Thyroid gland (tissue), 4 donors: ENCODE measurements around the gene GDF11. TPM values are rescaled to one million over a fixed set of nuclear protein-coding genes. Genes with fewer than 3 reads are reported as not detected.

ENCODE experiments used
- DNase-seq, 2 donors: peaks; one replicate each; pipeline ENCODE4 v3.0.0-alpha.2; 2019
- H3K27ac ChIP-seq, 3 donors: fragments of 200-600 bp; sonication (generic); 1 replicate in 2 of 3; 2 replicates in 1 of 3; pipeline ENCODE4 v1.5.1; 2016 to 2019; ENCODE audit warnings: mild to moderate bottlenecking in 1 of 3, moderate library complexity in 1 of 3
- H3K27me3 ChIP-seq: fragments of 200-600 bp; sonication (generic); one replicate; pipeline ENCODE4 v1.5.1; 2019
- H3K36me3 ChIP-seq, 2 donors: fragments of 200-600 bp; sonication (generic); one replicate each; pipeline ENCODE4 v1.5.1; 2016 to 2019
- H3K4me1 ChIP-seq, 2 donors: fragments of 200-600 bp; sonication (generic); one replicate each; pipeline ENCODE4 v1.5.1; 2017 to 2019
- H3K4me3 ChIP-seq, 3 donors: fragments of 200-600 bp; sonication (generic); replicated peaks in 1 of 3; 1 replicate in 2 of 3; 2 replicates in 1 of 3; pipeline ENCODE4 v1.5.1; 2016; ENCODE audit warnings: mild to moderate bottlenecking in 1 of 3
- H3K9me3 ChIP-seq: fragments of 200-600 bp; sonication (generic); one replicate; pipeline ENCODE4 v1.5.1; 2017
- CTCF ChIP-seq, 6 experiments: fragments of 200-600 bp in 3 of 6; fragments of 450-650 bp in 3 of 6; sonication (generic) in 3 of 6; IDR thresholded peaks; one replicate each; pipeline ENCODE4 v1.5.1; 2016 to 2019; ENCODE audit warnings: antibody characterized with exemption in 6 of 6, mild to moderate bottlenecking in 2 of 6, inconsistent platforms in 1 of 6, moderate library complexity in 1 of 6
- POLR2A ChIP-seq, 2 donors: fragments of 450-650 bp; IDR thresholded peaks; one replicate each; pipeline ENCODE4 v1.6.1; 2017; ENCODE audit warnings: antibody characterized with exemption in 2 of 2, mild to moderate bottlenecking in 2 of 2, moderate library complexity in 1 of 2
- WGBS, 2 donors: methylation state at CpG; one replicate each; pipeline ENCODE4 v1.1.5; 2017; 5-methylcytosine and 5-hydroxymethylcytosine counted together
- intact Hi-C: fragments of 100-400 bp; cut with DNase I; formaldehyde crosslinking; loops from one replicate; pipeline ENCODE4 v1.15.1; 2023
- total RNA-seq, 4 donors: library from RNA; depleted of rRNA; stranded (reverse); fragments of >200 nt; gene quantifications; one replicate each; pipeline ENCODE4 v1.2.3, GENCODE V29; 2016

GDF11 gene
- total RNA-seq, 4 donors from 2014 or later = 4.8 to 7.5 (median 6.7) TPM

- DNase-seq = no peak
- WGBS, 2 donors = 88 to 93% methylated on average over 6 of the region's 6 CpGs
- intact Hi-C loops = no loop called here
- Histone ChIP-seq H3K4me1 (no peaks in the 10 kb centered on the region), H3K27ac (no peak overlapping the region), H3K27me3 (no peaks in the 10 kb centered on the region), H3K4me3 (no peak overlapping the region), H3K9me3 (no peaks in the 10 kb centered on the region), H3K36me3 (no peaks in the 10 kb centered on the region)
- TF ChIP-seq POLR2A (IDR thresholded peaks at IDR 0.05) = no peak
- TF ChIP-seq CTCF (IDR thresholded peaks at IDR 0.05) = no peak
These were observed 46.8 kb upstream of the GDF11 start for GRCh38 chr12:55696141-55696540.

DNA sequence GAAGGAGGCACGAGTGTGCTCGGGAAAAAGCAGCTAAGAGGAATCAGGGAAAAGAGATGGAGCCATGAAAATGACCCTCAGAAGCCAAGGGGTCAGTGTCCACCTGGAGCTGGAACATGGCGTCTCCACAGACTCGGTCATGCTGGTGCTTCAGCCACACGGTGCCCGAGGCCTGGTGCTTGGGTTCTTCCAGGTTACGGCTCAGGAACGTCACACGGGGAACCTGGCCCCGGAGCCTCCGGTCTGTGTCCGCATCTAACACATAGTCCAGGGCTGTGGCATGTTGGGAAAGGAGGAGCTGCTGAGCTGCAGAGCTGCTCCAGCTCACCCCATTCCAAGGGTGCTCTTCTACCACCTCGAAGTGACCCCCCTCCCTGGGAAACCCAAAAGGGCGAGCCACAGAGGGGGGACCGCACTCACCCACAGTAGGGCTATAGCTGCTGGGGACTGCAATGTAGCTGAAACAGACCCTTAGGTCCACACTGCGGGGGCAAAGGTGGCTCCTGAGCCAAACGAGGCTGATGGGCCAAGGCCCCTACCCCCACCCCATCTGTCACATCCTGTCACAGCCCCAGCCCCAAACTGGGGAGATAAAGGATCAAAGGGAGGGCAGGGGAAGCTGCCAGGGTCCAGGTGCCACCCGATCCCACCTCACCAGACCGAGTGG is 46.0 kb upstream of the GDF11 start:
- no peak for DNase-seq
- Histone ChIP-seq H3K9me3 (no peaks in the 10 kb centered on the region), H3K4me3 (no peak overlapping the region), H3K4me1 (no peaks in the 10 kb centered on the region), H3K27me3 (no peaks in the 10 kb centered on the region), H3K36me3 (no peaks in the 10 kb centered on the region), H3K27ac (no peak overlapping the region)
- TF ChIP-seq POLR2A (IDR thresholded peaks at IDR 0.05) (no peak), CTCF (IDR thresholded peaks at IDR 0.05) (no peak)
- intact Hi-C loops = no loop called here
- WGBS, 2 donors = 85 to 93% methylated on average over 19 of the region's 19 CpGs

DNA sequence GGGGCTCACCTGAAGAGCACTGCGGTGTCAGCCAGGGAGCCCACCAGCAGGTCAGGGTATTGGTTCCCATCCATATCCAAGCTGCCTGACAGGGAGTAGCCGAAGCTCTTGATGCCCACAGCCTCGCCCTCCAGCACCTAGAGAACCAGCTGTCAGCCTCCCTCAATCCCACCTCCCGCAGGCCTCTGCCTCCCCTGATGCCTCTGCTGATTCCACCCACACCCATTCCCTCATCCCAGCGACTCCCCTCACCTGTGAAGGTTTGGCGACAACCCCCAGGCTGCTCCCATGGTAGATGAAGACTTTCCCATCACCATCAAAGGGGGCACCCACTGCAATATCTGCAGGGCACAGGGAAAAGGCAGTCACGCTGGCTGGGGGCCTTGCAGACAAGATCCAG is 45.2 kb upstream of the GDF11 start:
- no peak for TF ChIP-seq POLR2A (IDR thresholded peaks at IDR 0.05)
- no peak for TF ChIP-seq CTCF (IDR thresholded peaks at IDR 0.05)
- Histone ChIP-seq H3K27me3 (no peaks in the 10 kb centered on the region), H3K9me3 (no peaks in the 10 kb centered on the region), H3K27ac (no peak overlapping the region), H3K36me3 (no peaks in the 10 kb centered on the region), H3K4me3 (no peak overlapping the region), H3K4me1 (no peaks in the 10 kb centered on the region)
- no peak for DNase-seq
- intact Hi-C loops = no loop called here
- WGBS, 2 donors = 91% methylated on average over 7 of the region's 7 CpGs

- DNase-seq = no peak
- no peaks in the 10 kb centered on the region for H3K27me3 ChIP-seq
- H3K4me1 ChIP-seq = no peaks in the 10 kb centered on the region
- H3K9me3 ChIP-seq = no peaks in the 10 kb centered on the region
- intact Hi-C loops = no loop called here
- 84 to 91% methylated on average over 5 to 8 of the region's 16 CpGs for WGBS, 2 donors
- no peak overlapping the region for H3K4me3 ChIP-seq
- no peak for TF ChIP-seq POLR2A (IDR thresholded peaks at IDR 0.05)
- no peak for TF ChIP-seq CTCF (IDR thresholded peaks at IDR 0.05)
- no peak overlapping the region for H3K27ac ChIP-seq
- H3K36me3 ChIP-seq = no peaks in the 10 kb centered on the region
These were observed 44.5 kb upstream of the GDF11 start for GRCh38 chr12:55698241-55698955.

GRCh38 chr12:55698965-55699364 is 44.0 kb upstream of the GDF11 start:
- no peak overlapping the region for H3K27ac ChIP-seq
- no peak for DNase-seq
- intact Hi-C loops = no loop called here

More at GRCh38 chr12:55698965-55699364, 44.0 kb upstream of the GDF11 start:
- no peaks in the 10 kb centered on the region for H3K36me3 ChIP-seq
- H3K4me3 ChIP-seq = no peak overlapping the region
- H3K4me1 ChIP-seq = no peaks in the 10 kb centered on the region
- TF ChIP-seq CTCF (IDR thresholded peaks at IDR 0.05) = no peak
- no peak for TF ChIP-seq POLR2A (IDR thresholded peaks at IDR 0.05)
- WGBS, 2 donors = 86 to 90% methylated on average over 1 of the region's 1 CpG
- no peaks in the 10 kb centered on the region for H3K9me3 ChIP-seq
- no peaks in the 10 kb centered on the region for H3K27me3 ChIP-seq
